ENCODE measurements around the gene CIAPIN1.

Gene CIAPIN1

GRCh38 chr16:57382535-57383275 lies 64.5 kb downstream of the CIAPIN1 start:
- no peak for DNase-seq (ENCODE audit: low spot score)

- DNase-seq (ENCODE audit: low spot score): no peak
Observed at GRCh38 chr16:57381791-57382534, 65.2 kb downstream of the CIAPIN1 start.

GRCh38 chr16:57380671-57381462 lies 66.3 kb downstream of the CIAPIN1 start:
- DNase-seq (ENCODE audit: low spot score): no peak

GRCh38 chr16:57379579-57379978 lies 67.6 kb downstream of the CIAPIN1 start:
- no peak for DNase-seq (ENCODE audit: low spot score)

Measured in RKO (cell line).